ENCODE measurements around the gene SLC1A1. TPM values are rescaled to one million over a fixed set of nuclear protein-coding genes. Genes with fewer than 3 reads are reported as not detected.

SLC1A1 gene
- total RNA-seq, 1 experiment from 2014 or later, result 15.8 TPM

GRCh38 chr9:4618700-4619099, 128.4 kb downstream of the SLC1A1 start:
- no peak for DNase-seq (ENCODE audit: low read depth)

DNA sequence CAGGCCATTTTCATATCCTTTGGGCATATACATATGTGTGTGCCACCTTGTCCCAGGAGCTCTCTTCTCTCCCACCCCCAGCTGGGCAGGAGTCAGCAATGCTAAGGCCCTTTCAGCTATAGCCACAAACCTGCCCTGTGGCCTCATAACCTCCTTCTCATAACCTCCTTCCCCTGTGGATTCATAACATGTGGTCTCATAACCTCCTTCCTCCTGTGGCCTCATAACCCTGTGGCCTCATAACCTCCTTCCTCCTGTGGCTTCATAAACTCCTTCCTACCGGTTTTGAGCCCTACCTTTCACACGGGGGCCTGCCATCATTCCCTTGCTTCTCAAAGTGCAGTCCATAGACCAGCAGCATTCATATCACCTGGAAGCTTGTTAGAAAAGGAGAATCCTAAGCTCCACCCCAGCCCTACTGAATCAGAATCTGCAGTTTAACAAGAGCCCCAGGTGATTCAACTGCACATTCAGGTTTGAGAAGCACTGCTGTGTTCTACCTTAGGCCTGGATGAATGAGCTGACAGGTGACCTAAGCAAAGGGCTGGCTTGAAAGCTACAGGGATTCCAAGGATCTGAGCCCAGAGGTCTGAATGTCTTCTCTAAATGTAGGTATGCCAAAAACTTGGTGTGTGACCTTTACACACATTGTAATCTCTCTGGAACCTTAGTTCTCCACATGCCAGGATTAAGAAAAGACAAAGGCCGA, 129.9 kb downstream of the SLC1A1 start:
- no peak for DNase-seq (ENCODE audit: low read depth)

DNA sequence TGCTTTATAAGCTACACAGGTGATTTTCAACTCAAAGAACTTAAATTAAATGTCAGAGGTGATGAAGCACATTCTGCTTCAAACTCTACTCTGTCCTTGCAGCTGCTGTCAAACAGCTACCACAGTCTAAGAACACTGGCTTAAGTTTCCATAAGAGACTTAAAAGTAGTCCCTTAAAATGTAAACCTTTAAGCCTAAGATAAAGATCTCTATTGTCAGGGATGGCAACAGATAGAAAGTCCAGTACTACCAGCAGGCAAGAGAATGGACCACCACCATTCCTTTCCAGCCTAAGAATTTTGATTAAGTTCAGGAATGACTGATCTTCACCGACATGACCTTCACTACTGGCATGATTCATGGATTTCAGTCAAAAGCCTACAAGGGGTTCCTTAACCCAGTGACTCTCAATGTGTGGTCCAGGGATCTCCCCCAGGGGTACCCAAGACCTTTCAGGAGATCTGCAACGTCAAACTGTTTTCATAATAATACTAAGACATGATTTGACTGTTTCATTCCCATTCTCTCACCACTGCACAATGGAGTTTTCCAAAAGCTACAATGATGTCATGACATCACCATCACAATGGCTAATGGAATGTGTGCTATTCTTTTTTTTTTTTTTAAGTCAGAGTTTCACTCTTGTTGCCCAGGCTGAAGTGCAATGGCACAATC, 130.8 kb downstream of the SLC1A1 start:
- DNase-seq (ENCODE audit: low read depth), result peak; percentile 16

- no peak for DNase-seq (ENCODE audit: low read depth)
These were observed 131.7 kb downstream of the SLC1A1 start for GRCh38 chr9:4622016-4622415.

DNA sequence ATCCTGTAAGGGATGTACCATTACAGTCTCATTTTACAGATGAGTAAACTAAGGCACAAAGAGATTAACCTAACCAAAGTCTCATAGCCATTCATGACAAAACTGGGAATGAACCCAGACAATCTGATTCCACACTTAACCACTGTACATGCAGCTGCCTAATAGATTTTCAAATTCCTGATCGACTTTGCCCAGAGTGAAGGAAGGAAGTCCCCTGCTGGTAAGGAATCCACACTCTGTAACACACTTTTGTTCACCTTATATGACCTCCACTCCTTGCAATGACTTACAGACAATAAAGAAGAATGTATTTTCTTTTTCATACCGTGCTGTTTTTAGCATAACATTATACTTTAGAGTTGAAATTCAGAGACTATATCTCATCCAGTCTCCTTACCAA, 140.6 kb downstream of the SLC1A1 start:
- DNase-seq (ENCODE audit: low read depth), result no peak

Other genes starting within 250 kb of the SLC1A1 start
- gene GLIS3, start 190.4 kb upstream of the SLC1A1 start, total RNA-seq (2014; rRNA removed; shearing (Covaris generic)), result 28.0 and 35.3 TPM in 2 replicates
- 5.7 and 9.0 TPM in 2 replicates for gene PLPP6, start 171.8 kb downstream of the SLC1A1 start, total RNA-seq (2014; rRNA removed; shearing (Covaris generic))
- 1.0 and 3.1 TPM in 2 replicates for gene SPATA6L, start 176.0 kb downstream of the SLC1A1 start, total RNA-seq (2014; rRNA removed; shearing (Covaris generic))
- gene CDC37L1, start 189.1 kb downstream of the SLC1A1 start, total RNA-seq (2014; rRNA removed; shearing (Covaris generic)), result 30.9 and 56.1 TPM in 2 replicates